Activated CD8-positive, alpha-beta memory T cell treated with anti-CD3 and anti-CD28 coated beads, Interleukin-2, amount 50 U/mL, for 1 hour (primary cell): ENCODE results near the gene ACTRT3.
A peak's percentile ranks its signal among the peaks of the same experiment; 100 is the strongest.

Experiments used
- DNase-seq: peaks from one replicate; pipeline ENCODE4 v3.0.0-alpha.2; 2020; ENCODE audit errors: extremely low read depth

ACTRT3 gene

GRCh38 chr3:169769287-169770181 lies at the start of gene ACTRT3:
TSS of gene ACTRT3 (minus strand) at chr3:169769561. CDS start at chr3:169769520, 41 bp downstream.
- DNase-seq, result peak; percentile 25

- DNase-seq, result no peak
These were observed 49.0 kb upstream of the ACTRT3 start for GRCh38 chr3:169818316-169818715.

- DNase-seq, result no peak
These were observed 46.3 kb upstream of the ACTRT3 start for GRCh38 chr3:169815590-169816150.

- DNase-seq, result peak; percentile 61
These were observed 44.6 kb upstream of the ACTRT3 start for GRCh38 chr3:169813757-169814517.

- no peak for DNase-seq
These were observed 43.9 kb upstream of the ACTRT3 start for GRCh38 chr3:169813278-169813677.

- peak; percentile 39 for DNase-seq
These were observed 43.2 kb upstream of the ACTRT3 start, which contains the start of the genes LRRC34 and LRRIQ4 for GRCh38 chr3:169812332-169813235. TSS of gene LRRC34 (minus strand) at chr3:169812904. CDS start at chr3:169812548, 356 bp downstream. TSS of gene LRRIQ4 (plus strand) at chr3:169812870. CDS start at chr3:169821922, 9,052 bp downstream.

GRCh38 chr3:169811631-169812331 lies 42.4 kb upstream of the ACTRT3 start:
- no peak for DNase-seq

GRCh38 chr3:169809230-169809795 lies 40.0 kb upstream of the ACTRT3 start:
- no peak for DNase-seq

- no peak for DNase-seq
These were observed 35.3 kb upstream of the ACTRT3 start for GRCh38 chr3:169804681-169805080.

GRCh38 chr3:169792359-169792758 lies 23.0 kb upstream of the ACTRT3 start:
- DNase-seq, result no peak

GRCh38 chr3:169790687-169791429 lies 21.5 kb upstream of the ACTRT3 start:
- DNase-seq, result no peak

- no peak for DNase-seq
These were observed 20.9 kb upstream of the ACTRT3 start for GRCh38 chr3:169790219-169790618.

GRCh38 chr3:169787791-169788190 lies 18.4 kb upstream of the ACTRT3 start:
- no peak for DNase-seq

- no peak for DNase-seq
These were observed 17.8 kb upstream of the ACTRT3 start for GRCh38 chr3:169787120-169787519.

GRCh38 chr3:169781209-169781855 lies 12.0 kb upstream of the ACTRT3 start:
- no peak for DNase-seq

GRCh38 chr3:169780742-169781141 lies 11.4 kb upstream of the ACTRT3 start:
- no peak for DNase-seq

GRCh38 chr3:169777822-169778221 lies 8.5 kb upstream of the ACTRT3 start:
- no peak for DNase-seq

- DNase-seq, result no peak
These were observed 4.8 kb upstream of the ACTRT3 start for GRCh38 chr3:169774186-169774585.
